T-helper 1 cell treated with Interleukin-12 subunit alpha and Interleukin-12 subunit beta and Interleukin-4 antibody, amounts not matched to agents 30 ng/mL and 1 ng/mL, for 36 hours (primary cell): ENCODE results near the gene TEX13B. TPM values are rescaled to one million over a fixed set of nuclear protein-coding genes. Genes with fewer than 3 reads are reported as not detected.

Experiments
- intact Hi-C: fragments of 100-400 bp; cut with micrococcal nuclease; formaldehyde crosslinking; loops from one replicate; pipeline ENCODE4 v1.15.1; 2024
- total RNA-seq: library from RNA; stranded (reverse); gene quantifications from 2 replicates; pipeline ENCODE4 v1.2.3, GENCODE V29; 2022

TEX13B gene
- total RNA-seq, 1 donor from 2014 or later, result not detected

DNA sequence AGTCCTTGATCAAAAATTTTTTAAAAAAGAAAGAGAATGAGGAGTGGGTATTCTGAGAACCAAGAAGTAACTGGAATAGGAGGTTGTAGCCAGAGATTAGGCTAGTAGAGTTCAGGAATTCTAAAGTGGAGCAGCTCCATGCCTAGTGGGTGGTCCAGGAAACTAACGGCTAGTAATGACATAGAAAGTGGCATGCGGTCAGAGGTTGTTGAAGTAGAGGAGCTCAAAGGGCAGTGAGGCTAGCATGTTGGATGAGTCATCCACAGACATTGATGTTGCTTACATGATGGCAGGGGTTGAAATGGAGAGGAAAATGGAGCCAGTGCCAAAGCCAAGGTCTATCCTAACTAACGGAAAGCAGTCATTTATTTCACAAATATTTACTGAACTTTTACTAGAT lies 42.1 kb downstream of the TEX13B start:
- intact Hi-C loops, result no loop called here

DNA sequence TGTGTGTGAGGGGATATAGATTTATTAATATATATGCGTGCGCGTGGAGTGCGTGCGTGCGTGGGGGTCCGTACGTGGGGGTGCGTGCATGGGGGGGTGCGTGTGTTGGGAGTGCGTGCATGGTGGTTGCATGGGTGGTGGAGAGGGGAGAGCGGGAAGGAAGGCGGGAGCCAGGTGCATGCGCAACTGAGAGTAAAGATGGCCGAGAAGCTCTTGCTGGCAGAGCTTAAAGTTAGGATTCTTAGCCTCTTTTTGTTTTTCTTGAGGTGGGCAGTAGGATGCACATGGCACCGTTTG lies 45.8 kb downstream of the TEX13B start:
- intact Hi-C loops, result no loop called here

DNA sequence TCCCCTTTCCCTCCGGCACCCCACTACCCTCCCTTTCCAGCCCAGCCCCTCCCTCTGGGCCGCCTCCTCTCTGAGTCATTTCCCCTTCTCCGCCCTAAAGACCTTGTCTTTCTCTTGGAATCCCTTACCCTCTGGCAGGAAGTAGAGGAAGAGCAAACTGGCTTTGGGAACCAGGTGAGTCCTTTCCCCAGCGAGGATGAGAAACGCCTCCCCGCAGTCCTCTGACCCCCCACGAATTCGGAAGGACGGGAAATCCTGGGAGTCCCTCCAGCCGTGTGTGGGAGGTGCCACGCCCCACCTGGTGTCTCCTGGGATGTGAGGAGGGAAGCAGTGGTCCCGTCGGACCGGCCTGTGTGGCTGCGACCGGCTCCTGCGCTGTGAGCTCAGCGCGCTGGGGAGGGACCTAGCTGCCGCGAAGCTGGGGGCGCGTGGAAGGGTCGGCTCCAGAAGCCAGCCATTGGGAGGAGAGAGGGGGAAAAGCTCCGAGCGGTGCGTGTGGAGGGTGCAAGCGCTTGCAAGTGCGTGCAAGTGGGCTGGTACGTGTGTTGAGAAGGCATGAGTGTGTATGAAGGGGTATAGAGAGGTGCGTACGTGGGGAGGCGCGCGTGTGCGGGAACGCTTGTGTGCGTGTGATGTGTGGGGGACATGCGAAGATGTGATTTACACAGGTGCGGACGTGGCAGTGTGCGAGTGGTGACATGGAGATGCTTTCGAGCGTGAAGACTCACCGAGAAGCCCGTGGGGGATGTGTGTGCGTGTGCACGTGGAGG lies 46.3 kb downstream of the TEX13B start:
- intact Hi-C loops, result no loop called here

DNA sequence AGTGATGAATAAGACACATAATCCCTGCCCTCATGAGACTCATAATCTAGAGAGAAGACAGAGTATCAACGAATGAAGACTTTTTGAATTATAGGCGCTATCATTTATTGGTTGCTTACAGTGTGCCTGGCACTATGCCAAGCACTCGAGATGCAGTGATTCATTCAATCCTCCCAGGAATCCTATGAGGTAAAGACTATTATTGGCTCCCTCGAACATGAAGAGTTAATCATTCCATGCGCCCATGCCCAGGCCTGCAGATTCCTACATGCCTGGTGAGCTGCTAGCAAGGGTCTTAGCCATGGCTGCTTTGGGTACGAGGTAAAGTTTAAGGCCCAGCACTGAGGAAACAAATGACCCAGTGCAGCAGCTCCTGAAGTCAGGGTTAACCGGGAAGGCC lies 47.0 kb downstream of the TEX13B start:
- intact Hi-C loops, result no loop called here

DNA sequence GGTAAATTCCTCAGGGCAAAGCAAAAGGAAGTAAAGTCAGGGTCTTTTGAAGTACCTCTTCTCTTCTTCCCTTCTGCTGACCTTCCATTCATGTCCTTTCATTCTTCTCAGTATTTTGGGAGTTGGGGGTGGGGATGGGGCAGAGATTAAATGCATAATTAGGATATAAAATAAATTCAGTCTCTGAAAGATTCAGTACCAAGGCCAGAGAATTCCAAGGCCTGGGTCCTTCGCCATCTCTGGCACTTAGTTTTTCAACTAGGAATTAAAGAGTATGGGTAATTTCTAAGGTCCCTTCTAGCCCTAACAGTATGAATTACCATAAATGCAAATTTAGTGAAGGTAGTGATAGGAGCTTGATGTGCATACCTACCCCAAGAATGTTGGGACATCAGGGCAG lies 47.9 kb downstream of the TEX13B start:
- intact Hi-C loops, result no loop called here

Other genes with a start within 250 kb of the TEX13B start
- gene TSC22D3, start 206.6 kb downstream of the TEX13B start, total RNA-seq, result 27.2 and 29.8 TPM in 2 replicates
- gene NCBP2L, start 204.6 kb downstream of the TEX13B start, total RNA-seq, result not detected in 2 replicates
- 6.3 and 6.6 TPM in 2 replicates for gene MID2, start 156.5 kb downstream of the TEX13B start, total RNA-seq
- 3.0 and 5.0 TPM in 2 replicates for gene VSIG1, start 62.7 kb upstream of the TEX13B start, total RNA-seq
- 28.4 and 32.1 TPM in 2 replicates for gene PSMD10, start 109.2 kb upstream of the TEX13B start, total RNA-seq
- gene ATG4A, start 109.4 kb upstream of the TEX13B start, total RNA-seq, result 11.8 and 12.8 TPM in 2 replicates